Fibroblast of upper back skin (primary cell): ENCODE data around the gene TCHP.
A peak's percentile ranks its signal among the peaks of the same experiment; 100 is the strongest.
"Not testable (repeated sequence)": the region's sequence is repeated elsewhere in the genome, so short reads cannot be mapped to it uniquely, and the experiment has no call there.

Experiments used
- DNase-seq: peaks from one replicate; pipeline ENCODE4 v3.0.0-alpha.2; 2013

TCHP gene, protein sequence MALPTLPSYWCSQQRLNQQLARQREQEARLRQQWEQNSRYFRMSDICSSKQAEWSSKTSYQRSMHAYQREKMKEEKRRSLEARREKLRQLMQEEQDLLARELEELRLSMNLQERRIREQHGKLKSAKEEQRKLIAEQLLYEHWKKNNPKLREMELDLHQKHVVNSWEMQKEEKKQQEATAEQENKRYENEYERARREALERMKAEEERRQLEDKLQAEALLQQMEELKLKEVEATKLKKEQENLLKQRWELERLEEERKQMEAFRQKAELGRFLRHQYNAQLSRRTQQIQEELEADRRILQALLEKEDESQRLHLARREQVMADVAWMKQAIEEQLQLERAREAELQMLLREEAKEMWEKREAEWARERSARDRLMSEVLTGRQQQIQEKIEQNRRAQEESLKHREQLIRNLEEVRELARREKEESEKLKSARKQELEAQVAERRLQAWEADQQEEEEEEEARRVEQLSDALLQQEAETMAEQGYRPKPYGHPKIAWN

DNA sequence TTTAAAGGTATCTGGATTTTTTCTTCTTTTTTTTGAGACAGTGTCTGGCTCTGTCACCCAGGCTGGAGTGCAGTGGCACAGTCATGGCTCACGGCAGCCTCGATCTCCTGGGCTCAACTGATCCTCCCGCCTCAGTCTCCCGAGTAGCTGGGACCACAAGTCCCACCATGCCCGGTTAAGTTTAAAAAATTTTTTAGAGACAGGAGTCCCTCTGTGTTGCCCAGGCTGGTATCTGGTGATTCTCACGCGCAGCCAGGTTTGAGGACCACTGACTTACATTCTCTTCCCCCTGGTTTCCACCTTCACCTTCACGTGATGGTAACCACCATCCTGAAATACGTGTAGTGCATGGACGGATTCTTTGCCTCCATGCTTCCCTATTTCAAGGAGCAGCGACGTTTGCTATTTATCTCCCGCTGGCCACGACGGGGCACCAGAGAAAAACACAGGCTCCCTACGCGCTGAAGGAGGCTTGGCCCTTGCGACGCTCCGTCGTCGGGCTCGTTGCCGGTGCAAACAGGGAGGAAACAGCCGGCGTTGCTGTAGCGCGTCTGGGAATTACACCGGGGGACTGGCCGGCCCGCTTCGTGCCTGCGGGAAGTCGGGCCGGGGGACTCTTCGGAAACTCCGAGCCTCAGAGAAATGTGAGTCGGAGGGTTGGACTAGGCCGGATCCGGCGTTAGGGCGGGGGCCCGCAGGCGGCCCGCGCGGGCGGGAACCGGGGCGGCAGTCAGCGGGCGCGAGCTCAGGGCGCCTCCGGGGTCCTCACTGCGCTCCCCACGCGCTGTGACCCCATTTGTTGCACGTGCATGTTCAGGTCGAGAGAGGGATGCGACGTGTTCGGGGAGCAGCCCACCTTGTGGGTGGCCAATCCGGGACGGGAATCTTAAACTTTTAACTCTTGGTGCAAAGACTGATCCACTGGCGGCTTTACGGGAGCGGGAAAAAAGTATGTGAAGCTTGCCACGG, at the start of gene TCHP:
TCHP (plus strand) TSS at position 492 of the 969 bp plus-strand sequence. CDS start 2,753 bp downstream, outside the sequence.
- peak; percentile 85 for DNase-seq

DNA sequence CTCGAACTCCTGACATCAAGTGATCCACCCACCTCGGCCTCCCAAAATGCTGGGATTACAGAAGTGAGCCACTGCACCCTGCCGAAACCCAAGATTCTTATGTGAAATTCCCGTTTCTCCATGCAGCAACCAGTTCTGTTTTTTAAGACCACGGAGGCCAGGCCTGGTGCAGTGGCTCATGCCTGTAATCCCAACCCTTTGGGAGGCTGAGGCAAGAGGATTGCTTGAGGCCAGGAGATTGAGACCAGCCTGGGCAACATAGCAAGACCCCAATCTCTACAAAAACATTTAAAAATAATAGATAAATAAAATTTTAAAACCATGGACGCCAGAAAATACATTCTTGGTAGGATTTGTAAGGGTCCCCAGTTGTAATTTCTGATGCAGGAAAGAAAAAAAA, 49.6 kb upstream of the TCHP start:
- not testable (repeated sequence) for DNase-seq

DNA sequence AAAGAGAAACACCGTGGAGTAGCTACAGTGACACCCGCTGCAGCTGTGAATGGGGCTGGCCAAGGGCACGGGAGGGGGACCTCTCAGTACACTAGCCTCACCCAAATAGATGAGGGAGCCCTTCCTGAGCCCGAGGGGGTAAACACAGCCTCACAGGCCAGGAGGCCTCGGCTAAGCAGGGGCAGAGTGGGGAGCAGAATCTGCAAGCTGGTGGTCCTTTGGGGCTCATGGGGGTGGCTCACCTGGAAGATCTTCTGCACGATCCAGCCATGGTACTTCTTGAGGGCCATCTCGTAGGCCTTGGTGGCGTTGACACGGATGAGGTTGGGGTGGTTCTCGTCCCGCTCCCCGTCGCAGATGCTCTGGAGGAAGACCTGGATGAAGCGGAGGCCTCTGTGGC, 44.7 kb upstream of the TCHP start:
- no peak for DNase-seq

DNA sequence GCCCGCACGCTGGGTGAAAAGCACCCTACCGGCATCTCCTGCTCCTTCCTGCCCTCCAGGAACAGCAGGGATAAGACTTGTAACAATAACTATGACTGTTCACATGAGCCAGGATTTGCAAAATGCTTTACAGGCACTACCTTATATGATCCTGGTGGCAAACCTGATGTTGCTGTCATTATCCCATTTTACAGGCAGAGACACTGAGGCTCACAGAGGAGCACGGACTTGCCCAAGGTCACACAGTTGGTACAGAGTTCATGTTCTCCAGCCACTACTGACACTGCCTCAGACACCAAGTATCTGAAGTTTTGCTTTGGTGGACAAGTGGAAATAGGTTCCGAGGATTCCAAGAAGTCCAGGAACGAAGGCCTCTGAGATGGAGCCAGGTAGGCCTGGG, 42.4 kb upstream of the TCHP start:
- no peak for DNase-seq

DNA sequence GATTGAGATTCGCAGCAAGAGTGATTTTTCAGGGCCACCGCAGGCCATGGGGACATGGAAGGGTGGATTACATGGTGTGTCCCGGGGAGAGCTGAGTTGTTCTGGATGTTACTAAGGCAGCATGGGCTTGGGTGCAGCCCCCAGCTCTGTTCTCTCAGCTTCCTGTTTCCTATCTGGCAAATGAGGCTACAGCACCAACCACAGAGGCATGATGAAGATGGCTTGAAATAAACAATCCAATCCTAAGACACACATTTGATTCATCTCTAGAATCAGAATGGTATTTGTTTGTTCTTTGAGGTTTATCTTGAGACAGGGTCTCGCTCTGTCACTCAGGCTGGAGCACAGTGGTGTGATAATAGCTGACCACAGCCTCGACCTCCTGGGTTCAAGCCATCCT, 41.3 kb upstream of the TCHP start:
- DNase-seq = no peak

DNA sequence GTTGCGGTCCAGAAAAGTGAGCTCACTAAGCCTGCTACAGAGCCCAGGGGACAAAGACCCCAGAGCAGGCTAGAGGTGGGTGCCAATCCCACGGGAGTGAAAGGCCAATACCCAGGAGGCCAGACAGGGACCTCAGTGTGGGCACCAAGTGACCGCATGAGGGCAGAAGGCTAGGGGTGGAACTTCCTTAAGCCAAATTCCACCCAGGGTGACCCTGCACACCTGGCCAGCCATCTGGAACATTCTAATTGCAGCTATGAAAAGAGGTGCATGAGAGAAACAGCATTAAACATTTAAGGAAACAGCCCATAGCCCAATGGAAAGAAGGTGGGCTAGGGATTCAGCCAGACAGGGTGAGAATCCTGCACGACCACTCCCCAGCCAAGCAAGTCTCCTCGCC, 39.1 kb upstream of the TCHP start:
- DNase-seq = no peak

DNA sequence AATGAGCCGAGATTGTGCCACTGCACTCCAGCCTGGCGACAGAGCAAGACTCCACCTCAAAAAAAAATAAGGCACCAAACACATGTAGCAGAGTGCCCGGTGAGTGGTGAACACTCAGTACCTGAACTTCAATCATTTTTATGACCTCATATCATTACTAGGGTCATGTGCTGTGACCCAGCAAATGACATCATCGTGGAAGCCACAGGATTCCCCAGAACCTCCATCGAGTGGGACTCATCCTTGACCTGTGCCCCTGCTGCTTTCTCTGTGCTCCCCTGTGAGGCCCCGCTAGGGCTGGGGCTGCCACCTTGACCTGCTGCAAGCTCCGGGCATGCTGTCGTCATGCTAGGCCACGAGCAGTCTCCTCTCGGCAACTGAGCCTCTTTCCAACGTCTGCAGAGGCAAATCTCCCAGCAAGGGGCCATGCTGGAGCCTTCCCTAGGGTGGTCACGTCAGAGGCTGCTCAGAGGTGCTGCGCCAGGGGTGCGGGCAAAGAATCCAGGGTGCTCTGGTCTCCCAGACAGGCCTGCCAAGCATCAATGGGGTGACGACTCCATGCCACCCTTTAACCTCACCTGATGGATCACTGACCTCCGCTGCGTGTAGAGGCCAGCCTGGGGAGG, 38.3 kb upstream of the TCHP start:
- DNase-seq = no peak

DNA sequence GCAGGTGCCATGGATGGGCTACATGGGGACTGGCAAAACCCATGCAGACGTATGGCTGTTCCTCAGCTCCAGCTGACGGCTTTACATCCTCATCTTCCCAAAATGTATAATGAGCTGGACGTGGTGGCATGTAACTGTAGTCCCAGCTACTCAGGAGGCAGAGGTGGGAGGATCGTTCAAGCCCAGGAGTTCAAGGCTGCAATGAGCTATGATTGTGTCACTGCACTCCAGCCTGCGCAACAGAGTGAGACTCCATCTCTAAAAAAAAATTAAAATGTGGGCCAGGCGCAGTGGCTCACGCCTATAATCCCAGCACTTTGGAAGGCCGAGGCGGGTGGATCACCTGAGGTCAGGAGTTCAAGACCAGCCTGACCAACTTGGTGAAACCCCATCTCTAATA, 37.6 kb upstream of the TCHP start:
- not testable (repeated sequence) for DNase-seq

DNA sequence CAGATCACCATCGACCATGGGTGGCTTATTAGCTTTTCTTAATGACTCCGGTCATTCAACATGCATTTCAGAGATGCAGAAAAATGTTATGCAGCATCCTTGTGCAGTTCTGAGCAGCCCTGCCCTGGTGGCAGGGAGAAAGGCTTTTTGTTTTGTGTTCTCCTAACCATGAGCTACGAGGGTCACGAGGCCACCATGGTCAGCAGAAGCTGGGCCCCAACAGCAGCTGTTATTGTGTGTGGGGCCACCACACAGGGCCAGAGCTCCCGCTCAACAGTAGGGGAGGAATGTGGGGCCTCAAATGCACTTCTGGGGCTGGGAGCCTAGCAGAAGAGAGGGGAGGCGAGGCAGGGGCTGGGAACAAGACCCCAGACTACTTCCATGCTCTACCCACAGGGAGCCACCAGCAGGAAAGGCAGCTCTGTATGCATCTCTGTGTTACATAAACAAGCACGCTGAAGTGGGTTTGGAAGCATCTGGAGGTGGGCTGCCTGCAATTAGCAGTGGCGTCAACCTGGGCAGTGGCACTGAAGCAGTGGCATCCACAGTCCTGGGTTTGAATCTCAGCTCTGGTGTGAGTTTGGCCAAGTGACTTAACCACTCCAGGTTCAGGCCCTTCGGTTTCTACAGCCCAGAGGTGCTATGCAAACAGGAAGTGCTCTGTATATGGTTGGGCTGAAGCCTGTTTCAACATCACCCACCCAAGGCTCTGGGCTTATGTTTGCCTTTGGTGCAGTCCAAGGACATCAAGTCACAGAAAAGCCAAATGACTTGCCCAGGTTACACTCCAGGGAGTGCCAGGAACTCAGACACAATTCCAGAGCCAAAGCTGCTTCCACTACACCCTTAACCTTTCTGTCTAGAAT, 36.0 kb upstream of the TCHP start:
- DNase-seq = peak; percentile 18

DNA sequence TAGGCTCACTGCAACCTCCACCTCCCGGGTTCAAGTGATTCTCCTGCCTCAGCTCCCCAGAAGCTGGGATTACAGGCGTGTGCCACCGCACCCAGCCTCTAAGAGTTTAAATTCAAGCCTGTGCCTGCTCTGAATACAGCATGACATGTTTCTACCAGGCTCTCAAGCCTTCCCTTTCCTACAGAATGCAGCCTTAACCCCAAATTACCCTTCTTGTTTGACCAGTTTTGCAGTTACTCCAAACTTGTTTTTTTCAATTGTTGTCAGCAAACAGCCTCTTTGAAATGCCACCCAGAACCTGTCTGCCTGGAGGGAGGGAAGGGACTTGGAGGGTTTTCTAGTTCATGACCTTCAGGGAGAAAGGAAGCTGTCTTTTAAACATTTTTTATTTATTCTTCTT, 35.2 kb upstream of the TCHP start:
- DNase-seq = no peak

DNA sequence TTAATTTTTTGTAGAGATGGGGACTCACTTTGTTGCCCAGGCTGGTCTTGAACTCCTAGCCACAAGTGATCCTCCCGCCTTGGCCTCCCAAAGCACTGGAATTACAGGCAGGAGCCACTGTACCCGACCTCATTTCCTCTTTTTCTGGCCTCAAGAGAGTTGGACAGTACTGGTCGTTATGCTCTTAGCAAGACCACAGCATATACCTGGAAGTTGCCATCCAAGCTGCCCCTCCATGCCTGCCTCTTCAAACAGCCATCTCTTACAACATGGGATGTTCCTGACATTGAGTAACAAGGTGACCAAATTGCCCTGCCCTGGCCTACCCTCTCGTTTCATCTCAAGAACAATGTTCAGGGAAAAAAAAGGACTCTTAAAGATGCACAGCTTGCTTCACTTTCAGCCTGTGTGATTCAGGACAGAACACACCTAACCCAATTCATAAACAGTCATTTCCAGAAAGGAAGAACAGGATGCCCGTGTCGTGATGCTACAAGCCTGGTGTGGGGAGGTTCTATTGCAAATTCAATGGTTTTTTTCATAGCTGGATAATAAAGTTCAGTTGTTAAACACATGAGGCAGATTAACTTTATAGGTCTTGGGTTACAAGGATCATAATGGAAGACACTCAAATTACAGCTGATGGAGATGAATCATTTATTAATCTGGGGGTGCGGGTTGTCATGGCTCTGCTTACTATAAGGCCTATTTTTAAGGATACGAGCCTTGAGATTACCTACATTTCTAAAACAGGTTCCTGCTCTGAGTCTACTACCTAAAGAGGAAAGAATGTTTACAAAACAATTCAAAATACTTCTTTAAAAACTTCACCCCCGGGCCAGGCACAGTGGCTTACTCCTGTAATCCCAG, 31.7 kb upstream of the TCHP start:
- no peak for DNase-seq

DNA sequence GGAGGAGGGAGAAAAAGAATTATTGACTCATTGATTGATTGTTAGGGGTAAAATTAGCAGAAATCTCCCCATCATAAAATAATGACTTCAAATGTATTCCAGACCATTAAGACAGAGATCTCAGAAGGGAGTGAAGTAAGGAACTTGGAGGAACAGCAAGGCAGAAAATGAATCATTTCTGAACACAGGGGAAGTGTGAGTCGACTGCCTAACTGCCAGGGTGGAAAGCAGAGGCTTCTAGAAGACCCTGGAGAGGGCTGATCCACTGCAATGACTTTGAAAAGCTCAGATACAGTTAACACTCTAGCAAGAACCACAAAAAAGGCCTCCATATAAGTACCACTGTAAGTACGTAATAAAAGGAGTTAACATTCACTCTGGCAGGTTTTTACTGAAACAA, 29.4 kb upstream of the TCHP start:
- peak; percentile 50 for DNase-seq

DNA sequence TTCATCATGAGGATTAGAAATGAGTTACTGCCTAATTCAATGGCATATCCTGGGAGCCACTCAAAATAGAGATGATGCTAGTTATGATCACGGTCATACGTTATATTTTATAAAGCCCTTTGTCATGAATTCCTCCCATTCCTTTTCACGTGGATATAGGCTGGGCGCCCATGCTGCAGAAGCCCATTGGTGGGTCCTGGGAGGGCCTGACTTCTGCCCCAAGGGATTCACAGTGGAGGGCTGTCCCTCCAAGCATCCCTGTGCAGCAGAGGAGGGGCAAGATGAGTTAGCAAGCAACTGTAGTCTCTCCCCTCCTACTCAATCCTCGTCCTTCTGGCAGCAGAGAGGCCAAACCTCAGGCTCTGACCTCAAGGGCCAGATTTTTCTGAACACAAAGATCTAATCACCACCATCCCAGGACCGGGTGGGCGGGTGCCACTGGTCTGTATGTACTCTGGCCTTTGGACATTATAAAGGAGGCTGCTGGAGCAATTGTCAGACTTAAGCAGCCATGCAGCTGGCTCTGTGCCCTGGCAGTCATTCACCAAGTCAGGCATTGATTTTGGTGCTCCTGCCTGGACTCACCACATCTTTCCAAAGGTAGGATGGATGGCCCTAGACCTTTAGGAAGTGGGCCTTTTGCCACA, 28.3 kb upstream of the TCHP start:
- DNase-seq = peak; percentile 11

DNA sequence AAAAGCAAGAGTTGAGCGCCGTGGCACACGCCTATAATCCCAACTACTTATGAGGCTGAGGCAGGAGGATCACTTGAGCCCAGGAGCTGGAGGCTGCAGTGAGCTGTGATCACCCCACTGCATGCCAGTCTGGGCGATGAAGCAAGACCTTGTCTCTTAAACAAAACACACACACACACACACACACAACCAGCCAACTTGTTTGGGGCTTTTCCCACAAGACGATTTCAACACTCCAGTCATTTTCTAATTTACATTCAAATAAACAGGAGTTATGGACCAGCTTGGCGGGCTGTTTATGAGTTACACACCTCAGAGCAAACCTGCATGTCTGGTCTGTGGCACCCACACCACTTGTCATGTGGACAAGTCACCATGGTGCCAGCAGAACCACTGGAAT, 26.4 kb upstream of the TCHP start:
- DNase-seq = no peak

DNA sequence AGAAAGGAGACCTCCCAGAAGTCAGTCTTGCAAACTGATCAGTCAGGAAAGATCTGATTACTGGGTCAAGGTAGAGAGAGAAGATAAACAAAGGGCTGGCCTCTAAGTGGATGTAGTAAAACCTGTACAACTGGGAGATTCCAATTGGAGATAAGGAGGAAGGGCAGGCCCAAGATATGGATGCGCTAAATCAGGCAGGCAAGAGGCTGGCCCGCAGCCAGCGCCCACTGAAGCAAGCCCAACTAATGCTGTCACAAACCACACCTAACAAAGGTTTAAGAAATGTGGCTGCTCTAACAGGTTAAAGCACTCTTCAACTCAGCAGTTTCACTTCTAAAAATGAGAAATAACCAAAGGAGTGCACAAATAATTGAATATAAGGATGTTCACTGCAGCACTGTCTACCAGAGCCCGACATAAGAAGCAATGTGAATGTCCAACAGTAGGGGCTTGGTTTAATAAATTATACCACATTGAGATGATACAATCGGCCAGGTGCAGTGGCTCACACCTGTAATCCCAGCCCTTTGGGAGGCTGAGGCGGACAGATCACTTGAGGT, 24.4 kb upstream of the TCHP start:
- DNase-seq = no peak

DNA sequence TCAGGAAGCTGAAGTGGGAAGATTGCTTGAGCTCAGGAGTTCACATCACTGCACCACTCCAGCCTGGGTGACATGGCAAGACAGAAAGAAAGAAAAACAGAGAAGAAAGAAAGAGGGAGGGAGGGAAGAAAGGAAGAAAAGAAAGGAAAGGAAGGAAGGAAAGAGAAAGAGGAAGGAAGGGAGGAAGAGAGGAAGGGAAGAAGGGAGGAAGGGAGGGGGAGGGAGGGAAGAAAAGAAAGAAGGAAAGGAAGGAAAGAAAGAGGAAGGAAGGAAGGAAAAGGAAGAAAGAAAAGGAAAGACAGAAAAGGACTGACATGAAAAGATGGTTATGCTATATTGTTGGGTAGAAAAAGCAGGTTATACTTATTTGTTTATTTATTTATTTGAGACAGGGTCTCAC, 23.7 kb upstream of the TCHP start:
- DNase-seq = no peak

DNA sequence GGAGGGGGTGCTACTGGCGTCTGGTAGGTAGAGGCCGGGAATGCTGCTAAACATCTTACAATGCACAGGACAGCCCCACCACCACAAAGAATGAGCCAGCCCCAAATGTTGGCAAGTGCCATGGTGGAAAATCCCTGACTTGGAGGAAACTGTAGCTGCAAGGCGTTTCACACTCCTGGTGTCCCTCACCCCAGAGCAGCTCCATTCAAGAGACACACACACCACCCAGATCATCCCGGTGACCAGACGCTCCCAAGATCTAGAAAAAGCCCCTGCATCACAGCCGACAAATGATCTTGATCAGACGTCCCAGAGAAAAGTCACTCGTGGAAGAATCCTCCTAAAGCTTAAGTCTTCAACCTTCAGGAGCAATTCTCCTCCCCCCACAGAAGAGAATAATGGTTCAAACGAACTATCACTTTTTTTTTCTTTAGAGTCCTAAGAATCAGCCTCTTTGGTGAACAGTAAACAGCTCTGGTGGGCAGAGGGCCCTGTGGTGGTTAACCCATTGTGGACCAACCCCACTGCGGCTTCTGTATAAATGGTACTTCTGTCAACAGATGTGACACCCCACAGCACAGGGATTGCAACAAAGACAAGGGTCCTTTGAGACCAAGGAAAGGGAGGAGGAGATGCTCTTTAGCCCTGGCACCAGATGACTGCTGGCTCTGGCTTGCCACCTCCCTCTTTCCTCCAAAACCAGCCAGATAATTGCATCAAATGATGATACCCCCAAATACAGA, 22.4 kb upstream of the TCHP start:
- no peak for DNase-seq

DNA sequence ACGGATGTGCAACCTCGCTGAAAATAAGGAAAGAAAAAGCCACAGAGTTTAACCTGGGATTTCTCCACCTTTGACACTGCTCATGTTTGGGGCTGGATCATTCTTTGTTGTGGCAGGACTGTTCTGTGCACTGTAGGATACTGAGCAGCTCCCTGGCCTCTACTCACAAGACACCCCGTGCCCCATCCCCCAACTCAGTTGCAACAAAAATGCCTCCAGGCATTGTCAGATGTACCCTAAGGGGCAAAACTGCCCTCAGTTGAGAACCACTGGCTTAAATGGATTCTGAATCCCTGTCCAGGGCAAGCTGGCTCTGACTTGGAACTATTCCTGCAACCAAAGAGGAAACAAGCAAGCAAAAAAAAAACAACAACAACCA, 21.8 kb upstream of the TCHP start:
- DNase-seq = no peak

DNA sequence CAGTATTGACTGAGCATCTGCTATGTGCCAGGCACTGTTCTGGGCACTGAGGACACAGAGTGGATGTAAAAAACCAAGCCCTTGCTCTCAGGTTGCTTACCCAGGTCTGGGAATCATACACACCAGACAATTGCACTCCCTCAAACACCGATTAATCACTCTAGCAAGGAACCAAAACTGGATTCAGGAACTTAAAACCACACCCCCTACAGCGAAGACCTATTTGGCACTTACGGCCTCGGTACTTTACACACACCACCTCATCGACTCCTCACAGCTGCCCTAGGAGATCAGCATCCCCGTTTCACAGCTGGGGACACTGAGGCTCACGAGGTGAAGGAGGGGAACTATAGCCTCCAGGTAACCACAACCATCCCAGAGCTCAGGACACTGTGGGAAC, 21.3 kb upstream of the TCHP start:
- no peak for DNase-seq
